Gastrocnemius medialis (tissue), 4 donors: ENCODE results near the gene RAD51C.

Source experiments
- CTCF ChIP-seq, 5 experiments: fragments of 450-650 bp in 3 of 5; fragments of 200-600 bp in 2 of 5; sonication (generic) in 2 of 5; IDR thresholded peaks in 4 of 5; conservative IDR thresholded peaks in 1 of 5; 1 replicate in 4 of 5; 2 replicates in 1 of 5; pipeline ENCODE4 v1.5.1; 2016 to 2019; ENCODE audit warnings: antibody characterized with exemption in 5 of 5, mild to moderate bottlenecking in 3 of 5, moderate library complexity in 3 of 5
- POLR2A ChIP-seq, 2 donors: fragments of 450-650 bp; IDR thresholded peaks; one replicate each; pipeline ENCODE4 v1.6.1; 2017; ENCODE audit warnings: antibody characterized with exemption in 2 of 2, mild to moderate bottlenecking in 2 of 2, moderate library complexity in 2 of 2

DNA sequence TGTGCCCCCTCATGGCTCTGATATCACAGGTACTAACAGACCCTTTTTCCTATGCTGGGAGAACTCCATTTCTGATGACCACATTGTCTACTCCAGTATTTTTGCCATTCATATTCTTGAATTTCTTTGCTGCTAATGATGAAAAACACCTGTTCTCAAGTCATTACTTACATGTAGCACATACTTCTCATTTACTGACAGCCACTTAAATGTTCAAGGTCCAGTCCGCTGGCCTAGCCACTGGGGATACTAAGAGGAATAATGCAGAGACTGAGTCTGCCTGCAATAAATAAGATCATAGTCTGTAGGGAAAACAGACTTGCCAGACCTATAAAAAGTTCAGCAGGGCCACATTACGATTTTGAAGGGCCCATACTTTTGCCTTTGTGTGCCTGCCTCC, 28.1 kb upstream of the RAD51C start:
- TF ChIP-seq CTCF (IDR thresholded peaks at IDR 0.05 in 4 of 5, conservative IDR thresholded peaks at IDR 0.05 in 1 of 5) (no peak), POLR2A (IDR thresholded peaks at IDR 0.05) (no peak)
